Ovary (tissue), 3 donors: ENCODE results near the gene PTHLH.

Experiments
- CTCF ChIP-seq, 3 donors: fragments of 450-650 bp in 2 of 3; fragments of 200-600 bp in 1 of 3; IDR thresholded peaks; one replicate each; pipeline versions ENCODE4 v1.5.1 to v1.8.0; 2016 to 2022; ENCODE audit warnings: antibody characterized with exemption in 3 of 3, mild to moderate bottlenecking in 1 of 3
- POLR2A ChIP-seq: fragments of 450-650 bp; IDR thresholded peaks from one replicate; pipeline ENCODE4 v1.6.1; 2017; ENCODE audit warnings: antibody characterized with exemption, mild to moderate bottlenecking, moderate library complexity
- donor health status: DM: no; HTN: no; CAD: no.

- no peak for TF ChIP-seq POLR2A
- TF ChIP-seq CTCF (IDR thresholded peaks at IDR 0.05) = no peak
These were observed 48.0 kb downstream of the PTHLH start for GRCh38 chr12:27924350-27925135.
